Muscle layer of duodenum (tissue), 2 donors: ENCODE measurements around the gene RASGRP3.
"Not testable (repeated sequence)": the region's sequence is repeated elsewhere in the genome, so short reads cannot be mapped to it uniquely, and the experiment has no call there.

Source experiments
- H3K27ac ChIP-seq: one replicate; pipeline ENCODE4 v1.7.0; 2013; ENCODE audit warnings: mild to moderate bottlenecking, low read length
- H3K27me3 ChIP-seq: one replicate; pipeline ENCODE4 v1.7.0; 2013; ENCODE audit warnings: low read depth, mild to moderate bottlenecking, control low read depth, low read length
- H3K36me3 ChIP-seq, 2 donors: one replicate each; pipeline ENCODE4 v1.7.0; 2013; ENCODE audit warnings: low read length in 2 of 2, control low read depth in 1 of 2, mild to moderate bottlenecking in 1 of 2; ENCODE audit not compliant: insufficient read depth in 2 of 2, control insufficient read depth in 1 of 2
- H3K4me1 ChIP-seq, 2 donors: one replicate each; pipeline ENCODE4 v1.7.0; 2013; ENCODE audit warnings: low read length in 2 of 2, mild to moderate bottlenecking in 2 of 2, control low read depth in 1 of 2, moderate library complexity in 1 of 2; ENCODE audit not compliant: insufficient read depth in 2 of 2, control insufficient read depth in 1 of 2
- H3K4me3 ChIP-seq, 2 donors: one replicate each; pipeline ENCODE4 v1.7.0; 2013; ENCODE audit warnings: low read length in 2 of 2, low read depth in 1 of 2, mild to moderate bottlenecking in 1 of 2
- H3K9me3 ChIP-seq, 2 donors: one replicate each; pipeline ENCODE4 v1.7.0; 2013; ENCODE audit warnings: low read length in 2 of 2, control low read depth in 1 of 2, mild to moderate bottlenecking in 1 of 2; ENCODE audit not compliant: control insufficient read depth in 1 of 2
- donor health status: healthy.

RASGRP3 gene

DNA sequence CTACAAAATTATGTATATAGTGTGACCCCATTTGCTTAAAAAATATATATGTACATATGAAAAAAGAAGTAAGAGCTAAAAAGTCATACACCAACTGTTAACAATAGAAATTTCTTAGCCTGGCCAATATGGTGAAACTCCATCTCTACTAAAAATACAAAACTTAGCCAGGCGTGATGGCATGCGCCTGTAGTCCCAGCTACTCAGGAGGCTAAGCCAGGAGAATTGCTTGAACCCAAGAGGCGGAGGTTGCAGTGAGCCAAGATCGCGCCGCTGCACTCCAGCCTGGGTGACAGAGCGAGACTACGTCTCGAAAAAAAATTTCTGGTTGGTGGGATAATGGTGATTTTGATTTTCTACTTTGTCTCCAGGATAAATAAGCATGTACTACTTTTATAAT, 34.4 kb upstream of the RASGRP3 start:
- not testable (repeated sequence) for H3K36me3 ChIP-seq, H3K27me3 ChIP-seq, H3K9me3 ChIP-seq, H3K4me3 ChIP-seq, H3K27ac ChIP-seq, H3K4me1 ChIP-seq

DNA sequence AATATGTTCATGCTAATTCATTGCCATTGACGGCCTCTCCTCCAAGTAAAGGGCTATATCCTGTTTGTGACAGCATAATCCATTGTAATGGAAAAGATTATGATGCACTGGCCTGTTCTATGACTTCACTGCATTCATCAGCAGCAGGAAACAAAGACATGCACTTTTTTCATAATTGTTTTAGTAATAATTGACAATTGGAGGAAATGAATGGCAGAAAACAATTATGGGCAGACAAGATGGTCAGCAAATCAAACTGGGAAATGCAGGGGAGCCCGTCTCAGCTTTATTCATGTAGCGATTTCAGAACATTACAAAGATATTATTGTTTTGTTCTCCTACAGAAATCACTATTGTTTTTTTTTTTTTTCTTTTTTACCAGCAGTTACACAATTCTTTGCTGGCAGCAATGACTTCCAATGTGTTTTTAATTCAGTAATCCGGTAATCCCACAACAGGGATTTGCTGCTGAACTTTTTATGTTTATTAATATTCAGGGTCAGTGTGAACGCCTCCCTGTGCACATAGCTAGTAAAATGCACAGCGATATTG, 33.8 kb upstream of the RASGRP3 start:
- H3K4me1 ChIP-seq = no peaks in the 10 kb centered on the region

DNA sequence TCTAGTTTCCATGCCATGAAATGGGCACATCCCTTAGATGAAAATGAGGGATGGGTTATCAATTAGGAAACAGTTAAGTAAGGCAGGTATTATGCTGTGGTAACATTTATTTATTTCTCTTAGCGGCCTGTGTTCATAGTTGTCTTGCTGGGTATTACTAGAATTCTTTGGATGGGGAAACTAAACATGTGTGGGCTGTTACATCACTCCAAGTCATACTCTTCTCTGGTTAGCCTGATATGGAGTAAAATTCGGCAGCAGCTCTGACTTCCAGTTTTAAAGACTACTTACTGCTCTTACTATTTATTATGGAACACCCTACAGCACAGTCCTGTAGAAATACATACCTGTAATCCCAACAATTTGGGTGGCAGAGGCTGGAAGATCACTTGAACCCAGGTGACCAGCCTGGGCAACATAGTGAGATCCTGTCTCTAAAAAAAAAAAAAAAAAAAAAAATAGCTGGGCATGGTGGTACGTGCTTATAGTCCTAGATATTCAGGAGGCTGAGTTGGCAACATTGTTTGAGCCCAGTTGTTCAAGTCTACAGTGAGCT, 33.1 kb upstream of the RASGRP3 start:
- Histone ChIP-seq H3K27me3 (no peaks in the 10 kb centered on the region), H3K4me1 (no peaks in the 10 kb centered on the region), H3K9me3 (no peaks in the 10 kb centered on the region), H3K4me3 (no peak overlapping the region), H3K36me3 (no peaks in the 10 kb centered on the region), H3K27ac (no peak overlapping the region)

More for the DNA sequence above, 33.8 kb upstream of the RASGRP3 start:
- Histone ChIP-seq H3K9me3 (no peaks in the 10 kb centered on the region), H3K36me3 (no peaks in the 10 kb centered on the region), H3K4me3 (no peak overlapping the region), H3K27ac (no peak overlapping the region), H3K27me3 (no peaks in the 10 kb centered on the region)

DNA sequence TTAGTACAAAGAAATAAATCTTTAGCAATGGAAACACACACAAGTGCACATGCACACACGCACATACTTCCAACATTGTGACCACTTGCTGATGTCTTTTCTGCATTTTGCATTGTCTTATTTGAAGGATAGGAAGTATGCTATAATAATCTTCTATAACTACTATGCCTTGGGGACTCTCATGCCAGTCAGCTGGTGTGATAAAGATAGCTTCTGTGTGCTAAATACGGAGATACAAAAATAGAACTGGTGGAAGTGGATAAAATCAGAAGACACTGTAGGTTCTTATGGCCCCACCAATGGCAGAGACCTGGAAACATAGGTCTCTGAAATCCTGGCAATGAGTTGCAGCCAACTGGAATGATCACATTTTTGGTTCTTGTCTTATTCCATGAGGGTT, 31.5 kb upstream of the RASGRP3 start:
- no peak overlapping the region for H3K4me3 ChIP-seq
- no peaks in the 10 kb centered on the region for H3K36me3 ChIP-seq
- H3K27ac ChIP-seq = no peak overlapping the region
- H3K4me1 ChIP-seq = no peaks in the 10 kb centered on the region
- H3K9me3 ChIP-seq = no peaks in the 10 kb centered on the region
- no peaks in the 10 kb centered on the region for H3K27me3 ChIP-seq

DNA sequence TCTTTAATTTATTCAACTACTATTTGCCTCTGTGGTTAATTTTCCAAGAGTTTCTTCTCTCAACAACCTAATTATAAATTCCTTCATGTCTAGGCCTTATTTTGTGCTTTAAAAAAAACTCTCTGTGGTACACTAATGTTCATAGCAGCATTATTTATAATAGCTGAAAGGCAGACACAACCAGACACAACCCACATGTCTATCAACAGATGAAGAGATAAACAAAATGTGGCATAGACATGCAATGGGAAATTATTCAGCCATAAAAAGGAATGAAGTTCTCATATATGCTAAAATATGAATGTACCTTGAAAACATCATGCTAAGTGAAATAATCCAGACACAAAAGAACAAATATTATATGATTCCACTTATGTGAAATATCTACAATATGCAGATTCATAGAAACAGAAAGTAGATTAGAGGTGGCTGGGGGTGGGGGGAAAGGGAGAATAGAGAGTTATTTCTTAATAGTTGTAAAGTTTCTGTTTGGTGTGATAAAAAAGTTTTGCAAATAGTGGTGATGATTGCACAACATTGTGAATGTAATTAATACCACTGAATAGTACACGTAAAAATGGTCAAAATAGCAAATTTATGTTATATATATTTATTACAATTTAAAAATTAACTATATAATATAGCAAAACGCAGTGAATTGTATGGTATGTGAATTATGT, 28.1 kb upstream of the RASGRP3 start:
- Histone ChIP-seq H3K27ac (no peak overlapping the region), H3K4me3 (no peak overlapping the region)

DNA sequence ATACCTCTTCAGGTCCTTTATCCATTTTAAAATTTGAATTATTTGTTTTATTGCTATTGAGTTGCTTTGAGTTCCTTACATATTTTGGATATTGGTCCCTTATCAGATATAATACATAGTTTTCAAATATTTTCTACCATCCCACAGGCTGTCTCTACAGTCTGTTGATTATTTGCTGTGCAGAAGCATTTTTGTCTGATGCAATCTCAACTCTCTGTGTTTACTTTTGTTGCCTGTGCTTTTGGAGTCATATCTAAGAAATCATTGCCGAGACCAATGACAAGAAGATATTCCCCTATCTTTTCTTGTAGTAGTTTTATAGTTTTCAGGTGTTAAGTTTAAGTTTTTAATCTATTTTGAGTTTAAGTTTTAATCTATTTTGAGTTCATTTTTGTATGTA, 25.2 kb upstream of the RASGRP3 start:
- no peak overlapping the region for H3K4me3 ChIP-seq
- H3K9me3 ChIP-seq = peaks cover 0 to 17% of the 10 kb centered on the region in 2 donors
- no peaks in the 10 kb centered on the region for H3K36me3 ChIP-seq
- no peaks in the 10 kb centered on the region for H3K27me3 ChIP-seq
- no peak overlapping the region for H3K27ac ChIP-seq
- H3K4me1 ChIP-seq = no peaks in the 10 kb centered on the region

More for the DNA sequence above, 28.1 kb upstream of the RASGRP3 start:
- no peaks in the 10 kb centered on the region for H3K36me3 ChIP-seq
- H3K27me3 ChIP-seq = no peaks in the 10 kb centered on the region
- H3K9me3 ChIP-seq = peaks cover 0 to 17% of the 10 kb centered on the region in 2 donors
- no peaks in the 10 kb centered on the region for H3K4me1 ChIP-seq

DNA sequence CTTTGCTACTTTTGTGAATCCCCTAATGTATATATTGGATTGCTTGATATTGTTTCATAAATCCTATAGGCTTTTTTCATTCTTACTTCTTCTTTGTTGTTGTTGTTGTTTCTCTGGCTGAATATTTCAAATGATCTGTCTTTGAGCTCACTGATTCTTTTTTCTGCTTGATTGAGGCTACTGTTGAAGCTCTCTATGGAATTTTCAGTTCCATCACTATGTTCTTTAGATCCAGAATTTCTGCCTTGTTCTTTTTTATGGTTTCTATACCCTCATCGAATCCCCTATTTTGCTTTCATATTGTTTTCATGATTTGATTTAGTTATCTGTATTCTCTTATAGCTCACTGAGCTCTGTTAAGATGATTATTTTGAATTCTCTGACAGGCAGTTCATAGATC, 24.6 kb upstream of the RASGRP3 start:
- Histone ChIP-seq H3K27me3 (no peaks in the 10 kb centered on the region), H3K4me3 (no peak overlapping the region), H3K4me1 (no peaks in the 10 kb centered on the region), H3K36me3 (no peaks in the 10 kb centered on the region), H3K27ac (no peak overlapping the region), H3K9me3 (peaks cover 0 to 17% of the 10 kb centered on the region in 2 donors)

DNA sequence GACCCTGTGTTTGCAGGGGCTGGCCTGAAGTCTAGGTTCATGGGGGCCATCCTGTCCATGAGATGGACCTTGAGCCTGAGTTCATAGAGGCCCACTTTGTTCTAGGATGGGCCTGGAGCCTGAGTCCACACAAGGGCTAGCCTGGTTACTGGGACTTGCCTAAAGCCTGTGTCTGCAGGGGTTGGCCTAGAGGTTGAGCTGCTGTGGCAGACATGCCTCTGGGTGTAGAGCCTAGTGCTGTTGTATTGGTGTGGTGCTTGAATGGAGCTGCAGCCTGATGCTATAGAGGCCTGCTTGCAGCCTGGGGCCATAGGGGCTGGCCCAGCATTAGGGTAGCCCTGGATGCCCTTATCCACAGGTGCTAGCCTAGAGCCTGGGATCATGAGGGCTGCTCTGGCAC, 23.9 kb upstream of the RASGRP3 start:
- no peak overlapping the region for H3K4me3 ChIP-seq

DNA sequence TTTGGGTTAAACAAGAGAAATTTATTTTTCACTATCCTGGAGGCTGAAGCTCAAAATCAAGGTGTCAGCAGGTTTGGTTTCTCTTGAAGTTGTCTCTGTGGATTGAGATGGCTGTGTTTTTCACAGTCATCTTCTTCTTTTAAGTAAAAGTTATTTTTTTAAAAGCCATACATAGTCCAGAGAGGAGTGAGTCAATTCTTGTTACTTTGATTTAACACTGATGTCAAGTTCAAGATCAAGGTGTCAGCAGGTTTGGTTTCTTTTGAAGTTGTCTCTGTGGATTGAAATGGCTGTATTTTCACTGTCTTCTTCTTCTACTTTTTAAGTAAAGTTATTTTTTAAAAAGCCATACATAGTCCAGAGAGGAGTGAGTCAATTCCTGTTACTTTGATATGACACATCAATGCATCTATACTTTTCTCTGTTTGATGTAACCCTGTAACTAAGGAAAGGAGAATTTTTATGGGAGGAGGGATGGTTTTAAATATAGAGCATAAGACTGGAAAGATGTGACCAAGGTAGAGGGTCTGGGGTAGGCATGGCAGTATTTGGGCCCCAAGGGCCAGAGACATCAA, 22.5 kb upstream of the RASGRP3 start:
- H3K27ac ChIP-seq = no peak overlapping the region
- no peaks in the 10 kb centered on the region for H3K36me3 ChIP-seq
- H3K4me3 ChIP-seq = no peak overlapping the region
- H3K4me1 ChIP-seq = peaks cover 0 to 12% of the 10 kb centered on the region in 2 donors
- H3K27me3 ChIP-seq = no peaks in the 10 kb centered on the region
- H3K9me3 ChIP-seq = peaks cover 0 to 17% of the 10 kb centered on the region in 2 donors

More for the DNA sequence above, 23.9 kb upstream of the RASGRP3 start:
- Histone ChIP-seq H3K36me3 (no peaks in the 10 kb centered on the region), H3K27me3 (no peaks in the 10 kb centered on the region), H3K9me3 (peaks cover 0 to 17% of the 10 kb centered on the region in 2 donors), H3K4me1 (peaks cover 0 to 4% of the 10 kb centered on the region in 2 donors), H3K27ac (no peak overlapping the region)

DNA sequence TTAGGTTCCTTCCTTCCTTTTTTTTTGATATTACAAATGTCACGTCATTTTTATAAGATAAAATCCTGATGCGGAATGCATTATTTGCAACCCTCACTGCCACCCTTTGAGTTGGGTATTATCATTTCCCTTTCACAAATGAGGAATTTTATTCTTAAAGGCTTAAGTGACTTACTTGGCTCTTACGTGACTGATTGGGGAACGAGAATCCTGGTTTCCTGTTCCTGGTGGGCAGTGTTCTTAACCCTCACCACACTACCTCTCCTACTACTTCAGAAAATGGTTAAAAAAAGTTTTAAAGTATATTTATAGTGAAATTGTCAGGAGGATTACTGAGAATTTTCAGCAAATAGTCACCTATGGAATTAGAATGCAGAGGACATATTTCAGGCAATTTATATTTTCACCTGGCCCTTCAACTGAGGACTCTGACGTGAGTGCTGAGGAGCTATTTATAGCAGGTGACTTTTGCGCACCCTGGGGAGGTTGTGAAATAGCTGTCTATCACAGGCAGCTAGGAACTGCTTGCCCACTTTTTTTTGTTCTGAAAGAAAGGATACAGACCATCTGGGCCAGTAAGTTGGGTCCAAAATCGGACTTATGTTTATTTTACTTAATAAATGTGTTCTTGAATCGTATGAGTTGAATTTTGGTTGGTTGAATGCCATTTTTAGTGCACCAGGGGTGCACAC, 18.7 kb upstream of the RASGRP3 start:
- peaks cover 0 to 1% of the 10 kb centered on the region in 2 donors for H3K9me3 ChIP-seq
- H3K27me3 ChIP-seq = no peaks in the 10 kb centered on the region
- H3K36me3 ChIP-seq = no peaks in the 10 kb centered on the region
- no peak overlapping the region for H3K4me3 ChIP-seq
- H3K27ac ChIP-seq = no peak overlapping the region
- H3K4me1 ChIP-seq = peaks cover 0 to 12% of the 10 kb centered on the region in 2 donors

DNA sequence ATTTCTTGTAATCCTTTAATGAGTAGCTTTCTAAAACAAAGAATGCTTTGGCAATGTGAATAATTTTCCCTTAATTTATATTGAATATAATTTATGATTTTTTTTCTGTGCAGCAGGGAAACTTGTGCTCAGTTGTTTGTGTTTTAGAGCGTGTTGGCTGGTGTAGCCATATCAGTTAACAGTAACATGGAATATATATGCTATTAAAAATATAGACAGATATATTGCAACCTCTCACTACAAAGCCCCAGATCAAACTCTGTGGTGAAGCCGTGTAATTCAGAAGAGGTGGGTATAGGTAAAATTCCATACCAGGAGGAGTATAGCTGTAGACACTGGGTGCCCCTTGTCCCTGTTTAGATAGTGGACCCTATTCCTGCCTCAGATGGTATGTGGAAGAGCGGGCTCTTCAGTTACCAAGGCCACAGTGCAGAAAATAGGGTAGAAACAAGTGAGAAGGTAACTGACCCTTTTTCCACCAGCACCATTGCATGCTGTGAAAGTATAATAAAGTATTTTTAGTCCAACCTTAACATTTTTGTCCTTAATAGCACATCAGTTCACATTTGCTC, 18.1 kb upstream of the RASGRP3 start:
- Histone ChIP-seq H3K9me3 (no peaks in the 10 kb centered on the region), H3K27ac (no peak overlapping the region), H3K27me3 (no peaks in the 10 kb centered on the region), H3K4me3 (no peak overlapping the region), H3K4me1 (peaks cover 0 to 12% of the 10 kb centered on the region in 2 donors), H3K36me3 (no peaks in the 10 kb centered on the region)
